Pancreas (tissue), 10 donors: ENCODE data around the gene CEP250. TPM values are rescaled to one million over a fixed set of nuclear protein-coding genes. Genes with fewer than 3 reads are reported as not detected.

Source experiments
- ATAC-seq, 4 donors: fragments of 200-7000 bp; cut with Tn5 transposase; one replicate each; pipeline versions ENCODE4 v1.8.0 to v1.9.1; 2020; ENCODE audit warnings: mild to moderate bottlenecking in 4 of 4, moderate library complexity in 4 of 4
- DNase-seq, 6 donors: peaks; one replicate each; pipeline ENCODE4 v3.0.0-alpha.2; 2020
- FAIRE-seq: peaks from 2 replicates; lab custom pipeline; 2012; peaks lifted over from hg19 to GRCh38; lab: Jason Lieb, UNC
- H3K27ac ChIP-seq, 4 donors: fragments of 200-600 bp; sonication (generic); 1 replicate in 3 of 4; 2 replicates in 1 of 4; pipeline versions ENCODE4 v1.5.0 to v1.8.0; 2020
- H3K27me3 ChIP-seq, 4 donors: fragments of 200-600 bp; one replicate each; pipeline ENCODE4 v1.8.0; 2021
- H3K36me3 ChIP-seq, 3 donors: fragments of 200-600 bp; sonication (generic) in 1 of 3; one replicate each; pipeline versions ENCODE4 v1.5.0 to v1.8.0; 2020 to 2021
- H3K4me1 ChIP-seq, 3 donors: fragments of 200-600 bp; one replicate each; pipeline ENCODE4 v1.8.0; 2021
- H3K4me3 ChIP-seq, 4 donors: fragments of 200-600 bp; sonication (generic) in 2 of 4; one replicate each; pipeline versions ENCODE4 v1.5.0 to v1.8.0; 2020 to 2021
- H3K9me3 ChIP-seq, 4 donors: fragments of 200-600 bp; one replicate each; pipeline ENCODE4 v1.8.0; 2021
- CTCF ChIP-seq, 4 donors: fragments of 200-600 bp; sonication (generic) in 3 of 4; IDR thresholded peaks; one replicate each; pipeline versions ENCODE4 v1.5.0 to v1.8.0; 2021; ENCODE audit warnings: antibody characterized with exemption in 4 of 4
- WGBS, 2 donors: extraction: QIAGEN DNeasy Blood & Tissue Kit; methylation state at CpG; one replicate each; pipeline ENCODE4 v1.1.7; 2013; 5-methylcytosine and 5-hydroxymethylcytosine counted together
- intact Hi-C, 3 donors: fragments of 100-400 bp; cut with DNase I; formaldehyde crosslinking; loops; one replicate each; pipeline versions ENCODE4 v1.11.1 to v1.14.2; 2022
- polyA plus RNA-seq, 2 donors: library from polyadenylated mRNA; stranded (reverse); fragments of 200-250 nt; gene quantifications; one replicate each; pipeline ENCODE4 v1.2.3, GENCODE V29; 2013
- total RNA-seq, 6 donors: library from RNA; stranded (reverse); fragmentation: NEBNext Ultra II Directional in 4 of 6; extraction: Animal tissue kit (Norgen Biotek cat#: 25700) in 4 of 6; gene quantifications; one replicate each; pipeline versions ENCODE4 v1.2.1 to v1.2.4, GENCODE V29; 2021 to 2023
- donor health status: healthy with polysubstance abuse.
- donor health status: DM: no; HTN: no; CAD: no; lungs with moderate emphysema.
- donor health status: DM: no; HTN: no; CAD: no.
- donor health status: control.
- donor health status: control.
- donor health status: Bipolar disorder and iron deficiency.
- donor health status: DM: yes; HTN: yes; CAD: no.
- donor health status: DM: no; HTN: no; CAD: no.
- donor health status: DM: no; HTN: no; CAD: no.
- donor health status: DM: yes; HTN: yes; CAD: no.

Gene CEP250
- total and polyA plus RNA-seq, 8 donors: 4.5 to 16.2 (median 10.0) TPM

GRCh38 chr20:35499271-35499670, 43.9 kb downstream of the CEP250 start:
- intact Hi-C loops: no loop called here
- TF ChIP-seq CTCF (IDR thresholded peaks at IDR 0.05): no peak
- Histone ChIP-seq H3K4me1 (no peaks in the 10 kb centered on the region), H3K9me3 (no peaks in the 10 kb centered on the region), H3K4me3 (no peak overlapping the region), H3K27ac (no peak overlapping the region), H3K27me3 (no peaks in the 10 kb centered on the region), H3K36me3 (peaks cover 0 to 57% (median 18%) of the 10 kb centered on the region in 3 donors)
- no peak for DNase-seq
- FAIRE-seq: no peak
- ATAC-seq: no peak
- 90 to 93% methylated on average over 1 of the region's 1 CpG for WGBS, 2 donors

DNA sequence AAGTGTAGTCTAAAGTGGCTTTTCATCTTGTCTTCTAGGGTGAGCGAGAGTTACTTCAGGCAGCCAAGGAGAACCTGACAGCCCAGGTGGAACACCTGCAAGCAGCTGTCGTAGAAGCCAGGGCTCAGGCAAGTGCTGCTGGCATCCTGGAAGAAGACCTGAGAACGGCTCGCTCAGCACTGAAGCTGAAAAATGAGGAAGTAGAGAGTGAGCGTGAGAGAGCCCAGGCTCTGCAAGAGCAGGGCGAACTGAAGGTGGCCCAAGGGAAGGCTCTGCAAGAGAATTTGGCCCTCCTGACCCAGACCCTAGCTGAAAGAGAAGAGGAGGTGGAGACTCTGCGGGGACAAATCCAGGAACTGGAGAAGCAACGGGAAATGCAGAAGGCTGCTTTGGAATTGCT, 47.0 kb downstream of the CEP250 start:
- Histone ChIP-seq H3K9me3 (no peaks in the 10 kb centered on the region), H3K36me3 (peaks cover 0 to 37% (median 18%) of the 10 kb centered on the region in 3 donors), H3K4me3 (no peak overlapping the region), H3K27ac (no peak overlapping the region), H3K4me1 (no peaks in the 10 kb centered on the region), H3K27me3 (no peaks in the 10 kb centered on the region)
- 85 to 93% methylated on average over 8 of the region's 8 CpGs for WGBS, 2 donors
- ATAC-seq (no peak), DNase-seq (no peak), FAIRE-seq (no peak)
- no peak for TF ChIP-seq CTCF (IDR thresholded peaks at IDR 0.05)
- intact Hi-C loops: no loop called here

DNA sequence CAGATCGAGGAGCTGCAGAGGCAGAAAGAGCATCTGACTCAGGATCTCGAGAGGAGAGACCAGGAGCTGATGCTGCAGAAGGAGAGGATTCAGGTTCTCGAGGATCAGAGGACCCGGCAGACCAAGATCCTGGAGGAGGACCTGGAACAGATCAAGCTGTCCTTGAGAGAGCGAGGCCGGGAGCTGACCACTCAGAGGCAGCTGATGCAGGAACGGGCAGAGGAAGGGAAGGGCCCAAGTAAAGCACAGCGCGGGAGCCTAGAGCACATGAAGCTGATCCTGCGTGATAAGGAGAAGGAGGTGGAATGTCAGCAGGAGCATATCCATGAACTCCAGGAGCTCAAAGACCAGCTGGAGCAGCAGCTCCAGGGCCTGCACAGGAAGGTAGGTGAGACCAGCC, 47.9 kb downstream of the CEP250 start:
- no peak for TF ChIP-seq CTCF (IDR thresholded peaks at IDR 0.05)
- DNase-seq (no peak), FAIRE-seq (no peak), ATAC-seq (no peak)
- no peak overlapping the region for H3K4me3 ChIP-seq
- H3K9me3 ChIP-seq: no peaks in the 10 kb centered on the region
- no peaks in the 10 kb centered on the region for H3K4me1 ChIP-seq
- intact Hi-C loops: no loop called here
- H3K36me3 ChIP-seq: peaks cover 0 to 30% (median 18%) of the 10 kb centered on the region in 3 donors
- WGBS, 2 donors: 84 to 89% methylated on average over 10 of the region's 10 CpGs
- H3K27me3 ChIP-seq: no peaks in the 10 kb centered on the region
- H3K27ac ChIP-seq: no peak overlapping the region

GRCh38 chr20:35503841-35504561, 48.6 kb downstream of the CEP250 start:
- Histone ChIP-seq H3K36me3 (peaks cover 0 to 34% (median 18%) of the 10 kb centered on the region in 3 donors), H3K27ac (no peak overlapping the region), H3K4me3 (no peak overlapping the region), H3K9me3 (no peaks in the 10 kb centered on the region), H3K4me1 (no peaks in the 10 kb centered on the region), H3K27me3 (no peaks in the 10 kb centered on the region)
- DNase-seq: peak in 1 of 6 donors; percentile 58
- TF ChIP-seq CTCF (IDR thresholded peaks at IDR 0.05): no peak
- no peak for ATAC-seq
- no peak for FAIRE-seq
- intact Hi-C loops: no loop called here
- WGBS, 2 donors: 85 to 89% methylated on average over 16 of the region's 16 CpGs

- TF ChIP-seq CTCF (IDR thresholded peaks at IDR 0.05): no peak
- intact Hi-C loops: no loop called here
- Histone ChIP-seq H3K4me1 (no peaks in the 10 kb centered on the region), H3K27ac (no peak overlapping the region), H3K9me3 (no peaks in the 10 kb centered on the region), H3K4me3 (no peak overlapping the region), H3K36me3 (peaks cover 0 to 37% (median 17%) of the 10 kb centered on the region in 3 donors), H3K27me3 (no peaks in the 10 kb centered on the region)
- WGBS, 2 donors: 95 to 97% methylated on average over 5 of the region's 5 CpGs
- DNase-seq: no peak
- no peak for ATAC-seq
- FAIRE-seq: no peak
Observed at GRCh38 chr20:35504751-35505150, 49.4 kb downstream of the CEP250 start.
